ENCODE data around the gene ARX. TPM values are rescaled to one million over a fixed set of nuclear protein-coding genes. Genes with fewer than 3 reads are reported as not detected.
A peak's percentile ranks its signal among the peaks of the same experiment; 100 is the strongest.

The ARX gene
- total and polyA plus RNA-seq, 2 experiments from 2014 or later, result not detected

DNA sequence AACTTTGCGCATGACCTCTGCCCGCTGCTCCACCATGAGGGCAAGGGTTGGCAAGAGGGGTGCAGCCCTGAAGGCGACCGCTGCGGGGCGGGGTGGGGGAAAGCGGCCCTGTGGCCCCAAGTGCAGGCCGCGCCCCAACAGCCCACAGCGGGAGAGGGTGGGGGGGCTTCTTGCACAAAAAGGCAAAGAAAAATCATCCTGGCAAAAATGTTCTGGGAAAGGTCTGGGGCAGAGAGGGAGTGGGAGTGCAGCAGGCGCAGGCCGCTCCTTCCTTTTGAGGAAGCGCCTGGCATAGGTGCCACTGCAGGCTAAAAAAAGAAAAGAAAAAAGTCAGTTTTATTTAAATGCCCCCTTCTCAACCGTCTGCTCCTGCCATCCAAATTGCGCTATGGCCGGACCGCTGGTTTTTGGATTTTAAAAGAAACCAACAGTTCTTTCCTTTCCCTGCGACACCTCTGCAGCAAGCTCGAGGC is 1.4 kb downstream of the ARX start:
- no peaks in the 10 kb centered on the region for H3F3A ChIP-seq (ENCODE audit: insufficient read depth)
- no peaks in the 10 kb centered on the region for H4K20me1 ChIP-seq (ENCODE audit: insufficient read depth)
- TF ChIP-seq EZH2phosphoT487 (IDR thresholded peaks at IDR 0.05; ENCODE audit: insufficient read depth, low read depth), result no peak
- no peak for TF ChIP-seq EZH2 (IDR thresholded peaks at IDR 0.05; ENCODE audit: insufficient read depth, poor library complexity, severe bottlenecking)
- H3K27ac ChIP-seq, result no peak overlapping the region
- no peaks in the 10 kb centered on the region for H3K9me3 ChIP-seq (ENCODE audit: low read depth)
- H3K4me2 ChIP-seq (ENCODE audit: unreplicated experiment), result no peak overlapping the region
- in situ Hi-C loops (cut with MboI), result no loop called here
- no peaks in the 10 kb centered on the region for H3K36me3 ChIP-seq (ENCODE audit: low read depth)
- no peak for DNase-seq
- H3K4me3 ChIP-seq, result no peak overlapping the region
- H2AFZ ChIP-seq, result no peak overlapping the region
- H3K79me2 ChIP-seq (ENCODE audit: insufficient read depth), result no peaks in the 10 kb centered on the region
- H3K4me1 ChIP-seq (ENCODE audit: insufficient read depth), result no peaks in the 10 kb centered on the region
- no peak overlapping the region for H3K9ac ChIP-seq
- WGBS, 2 experiments (ENCODE audit: low coverage in 1 of 2, low lambda C conversion rate in 2 of 2, missing lambda C conversion rate in 2 of 2), result 58 to 81% methylated on average over 10 to 19 of the region's 19 CpGs
- H3K27me3 ChIP-seq (replicated peaks; ENCODE audit: insufficient read depth), result peaks cover 69% of the 10 kb centered on the region
- H3K9me2 ChIP-seq (ENCODE audit: insufficient read depth), result no peaks in the 10 kb centered on the region

DNA sequence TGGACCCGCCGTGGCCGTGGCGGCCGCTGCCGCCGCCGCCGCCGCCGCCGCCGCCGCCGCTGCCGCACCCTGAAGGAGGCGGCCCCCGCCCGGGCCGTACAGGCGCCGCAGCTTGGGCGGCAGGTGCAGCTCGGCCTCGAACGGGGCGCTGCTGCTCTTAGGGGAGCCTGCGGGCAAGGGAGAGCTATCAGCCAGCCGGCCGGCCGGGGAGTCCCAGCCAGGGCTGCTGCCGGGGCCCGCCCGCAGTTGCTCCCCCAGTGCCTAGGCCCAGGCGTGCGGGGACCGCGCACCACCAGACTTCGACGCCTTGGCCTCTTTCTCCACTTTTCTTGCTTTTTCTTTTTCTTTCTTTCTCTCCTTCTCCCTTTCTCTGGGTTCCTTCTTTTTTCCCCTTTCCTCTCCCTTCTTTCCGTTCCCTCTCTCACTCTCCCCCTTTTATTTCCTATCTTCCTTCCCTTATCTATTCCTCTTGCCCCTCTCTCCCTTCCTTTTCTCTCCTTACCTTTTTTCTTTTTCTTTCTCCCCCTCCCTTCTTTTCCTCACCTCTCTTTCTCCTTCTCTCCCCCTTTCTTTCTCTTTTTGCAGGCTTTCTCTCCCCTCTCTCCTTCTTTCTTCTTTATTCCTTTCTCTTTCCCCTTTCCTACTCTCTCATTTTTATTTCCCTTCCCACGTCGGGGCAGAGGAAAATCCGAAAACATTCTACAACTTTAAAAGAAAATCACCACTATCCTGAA is 2.0 kb downstream of the ARX start:
- Histone ChIP-seq H3F3A (ENCODE audit: insufficient read depth) (no peaks in the 10 kb centered on the region), H3K9me2 (ENCODE audit: insufficient read depth) (no peaks in the 10 kb centered on the region), H3K79me2 (ENCODE audit: insufficient read depth) (no peaks in the 10 kb centered on the region), H2AFZ (no peak overlapping the region), H3K27ac (no peak overlapping the region), H4K20me1 (ENCODE audit: insufficient read depth) (no peaks in the 10 kb centered on the region), H3K4me2 (ENCODE audit: unreplicated experiment) (no peak overlapping the region), H3K36me3 (ENCODE audit: low read depth) (no peaks in the 10 kb centered on the region), H3K4me1 (ENCODE audit: insufficient read depth) (no peaks in the 10 kb centered on the region), H3K4me3 (no peak overlapping the region), H3K9me3 (ENCODE audit: low read depth) (no peaks in the 10 kb centered on the region), H3K27me3 (replicated peaks; ENCODE audit: insufficient read depth) (peaks cover 64% of the 10 kb centered on the region), H3K9ac (no peak overlapping the region)
- WGBS, 2 experiments (ENCODE audit: low coverage in 1 of 2, low lambda C conversion rate in 2 of 2, missing lambda C conversion rate in 2 of 2), result 16% methylated on average over 11 to 13 of the region's 44 CpGs
- TF ChIP-seq EZH2phosphoT487 (IDR thresholded peaks at IDR 0.05; ENCODE audit: insufficient read depth, low read depth) (0 out of 2 replicates have a peak, but pooled peaks have one; percentile 34), EZH2 (IDR thresholded peaks at IDR 0.05; ENCODE audit: insufficient read depth, poor library complexity, severe bottlenecking) (peak; percentile 77)
- in situ Hi-C loops (cut with MboI), result no loop called here
- DNase-seq, result no peak

DNA sequence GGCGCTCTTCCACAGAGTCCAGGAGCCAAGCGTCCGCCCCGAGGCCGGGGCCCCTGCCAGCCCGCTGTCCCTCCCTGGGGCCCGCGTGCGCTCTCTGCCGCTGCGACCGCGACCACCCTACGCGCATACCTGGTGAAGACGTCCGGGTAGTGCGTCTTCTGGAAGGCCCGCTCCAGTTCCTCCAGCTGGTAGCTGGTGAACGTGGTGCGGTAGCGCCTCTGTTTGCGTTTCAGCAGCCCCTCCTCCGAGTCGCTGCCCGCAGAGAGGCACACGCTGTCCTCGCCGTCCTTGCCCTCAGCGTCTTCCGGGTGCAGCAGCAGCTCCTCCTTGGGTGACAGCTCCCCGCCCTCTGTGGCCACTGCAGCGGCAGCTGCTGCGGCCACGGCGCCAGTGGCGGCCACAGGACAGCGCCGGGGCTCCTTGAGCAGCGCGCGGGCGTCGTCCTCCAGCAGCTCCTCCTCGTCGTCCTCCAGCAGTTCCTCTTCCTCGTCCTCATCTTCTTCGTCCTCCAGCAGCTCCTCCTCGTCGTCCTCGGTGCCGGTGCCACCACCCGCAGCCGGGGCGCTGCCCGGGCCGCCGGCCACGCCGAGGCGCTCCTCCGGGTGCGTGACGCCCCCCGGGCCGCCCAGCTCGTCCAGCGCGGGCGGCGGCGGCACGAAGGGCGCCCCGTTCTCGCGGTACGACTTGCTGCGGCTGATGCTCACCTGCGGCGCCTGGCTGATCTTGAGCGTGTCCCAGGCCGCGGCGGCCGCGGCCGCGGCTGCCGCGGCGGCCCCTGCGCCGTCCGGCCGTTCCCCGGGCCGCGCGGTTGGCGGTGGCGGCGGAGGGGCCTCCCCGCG is 2.8 kb downstream of the ARX start:
- Histone ChIP-seq H3F3A (ENCODE audit: insufficient read depth) (no peaks in the 10 kb centered on the region), H3K79me2 (ENCODE audit: insufficient read depth) (no peaks in the 10 kb centered on the region), H3K27ac (no peak overlapping the region), H3K4me1 (ENCODE audit: insufficient read depth) (no peaks in the 10 kb centered on the region), H2AFZ (no peak overlapping the region), H4K20me1 (ENCODE audit: insufficient read depth) (no peaks in the 10 kb centered on the region), H3K36me3 (ENCODE audit: low read depth) (no peaks in the 10 kb centered on the region), H3K9ac (no peak overlapping the region), H3K27me3 (replicated peaks; ENCODE audit: insufficient read depth) (peaks cover 64% of the 10 kb centered on the region), H3K9me3 (ENCODE audit: low read depth) (no peaks in the 10 kb centered on the region), H3K9me2 (ENCODE audit: insufficient read depth) (no peaks in the 10 kb centered on the region), H3K4me3 (no peak overlapping the region), H3K4me2 (ENCODE audit: unreplicated experiment) (no peak overlapping the region)
- no peak for TF ChIP-seq EZH2phosphoT487 (IDR thresholded peaks at IDR 0.05; ENCODE audit: insufficient read depth, low read depth)
- TF ChIP-seq EZH2 (IDR thresholded peaks at IDR 0.05; ENCODE audit: insufficient read depth, poor library complexity, severe bottlenecking), result no peak
- in situ Hi-C loops (cut with MboI), result no loop called here
- peak; percentile 19 for DNase-seq
- WGBS, 2 experiments (ENCODE audit: low coverage in 1 of 2, low lambda C conversion rate in 2 of 2, missing lambda C conversion rate in 2 of 2), result 1% methylated on average over 22 of the region's 105 CpGs; no CpG with 5 or more reads in 1 of the 2 experiments

DNA sequence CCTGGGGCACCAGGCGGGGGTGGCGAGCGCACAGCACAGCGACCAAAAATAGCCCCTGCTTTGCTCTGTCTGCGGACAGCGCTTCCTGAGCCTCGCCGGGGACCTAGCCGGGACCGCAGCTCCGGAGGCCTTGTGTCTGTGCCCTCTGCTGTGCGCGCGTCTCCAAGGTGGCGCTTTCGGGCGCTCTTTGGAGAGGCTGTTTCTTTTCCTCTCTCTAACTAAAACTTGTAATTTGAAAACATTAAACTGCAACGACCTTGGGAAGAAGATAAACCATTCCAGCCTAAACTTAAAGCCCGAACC is 3.4 kb downstream of the ARX start:
- Histone ChIP-seq H3K36me3 (ENCODE audit: low read depth) (no peaks in the 10 kb centered on the region), H3K4me2 (ENCODE audit: unreplicated experiment) (no peak overlapping the region), H3K4me1 (ENCODE audit: insufficient read depth) (no peaks in the 10 kb centered on the region), H3K27ac (no peak overlapping the region), H3K9ac (no peak overlapping the region), H3F3A (ENCODE audit: insufficient read depth) (no peaks in the 10 kb centered on the region), H3K27me3 (replicated peaks; ENCODE audit: insufficient read depth) (peaks cover 64% of the 10 kb centered on the region), H3K9me2 (ENCODE audit: insufficient read depth) (no peaks in the 10 kb centered on the region), H3K9me3 (ENCODE audit: low read depth) (no peaks in the 10 kb centered on the region), H4K20me1 (ENCODE audit: insufficient read depth) (no peaks in the 10 kb centered on the region), H3K79me2 (ENCODE audit: insufficient read depth) (no peaks in the 10 kb centered on the region), H3K4me3 (no peak overlapping the region), H2AFZ (no peak overlapping the region)
- in situ Hi-C loops (cut with MboI), result no loop called here
- WGBS, 2 experiments (ENCODE audit: low coverage in 1 of 2, low lambda C conversion rate in 2 of 2, missing lambda C conversion rate in 2 of 2), result 3 to 12% methylated on average over 6 to 11 of the region's 19 CpGs
- no peak for TF ChIP-seq EZH2 (IDR thresholded peaks at IDR 0.05; ENCODE audit: insufficient read depth, poor library complexity, severe bottlenecking)
- TF ChIP-seq EZH2phosphoT487 (IDR thresholded peaks at IDR 0.05; ENCODE audit: insufficient read depth, low read depth), result no peak
- DNase-seq, result peak; percentile 24

All from GM23248 (cell line).